Endodermal cell (in vitro differentiated cells): ENCODE data around the gene CTU1. TPM values are rescaled to one million over a fixed set of nuclear protein-coding genes. Genes with fewer than 3 reads are reported as not detected.
A peak's percentile ranks its signal among the peaks of the same experiment; 100 is the strongest.

Experiments
- DNase-seq: peaks from one replicate; pipeline ENCODE4 v3.0.0-alpha.2; 2017
- H3K27ac ChIP-seq: 2 replicates; pipeline ENCODE4 v1.5.1; 2013; ENCODE audit warnings: mild to moderate bottlenecking, low read depth, low read length, moderate library complexity
- H3K27me3 ChIP-seq: 2 replicates; pipeline ENCODE4 v1.6.1; 2013; ENCODE audit warnings: mild to moderate bottlenecking, low read length, moderate library complexity; ENCODE audit not compliant: insufficient read depth, control insufficient read depth, poor library complexity, severe bottlenecking
- H3K36me3 ChIP-seq: 2 replicates; pipeline ENCODE4 v1.7.0; 2013; ENCODE audit warnings: mild to moderate bottlenecking, low read length, moderate library complexity; ENCODE audit not compliant: control insufficient read depth, insufficient read depth
- H3K4me1 ChIP-seq: one replicate; pipeline ENCODE4 v1.7.0; 2013; ENCODE audit warnings: low read length; ENCODE audit not compliant: control insufficient read depth, insufficient read depth
- H3K4me3 ChIP-seq: 2 replicates; pipeline ENCODE4 v1.5.1; 2013; ENCODE audit warnings: mild to moderate bottlenecking, low read length, moderate library complexity
- H3K9ac ChIP-seq: 2 replicates; pipeline ENCODE4 v1.6.1; 2013; ENCODE audit warnings: mild to moderate bottlenecking, low read length, moderate library complexity; ENCODE audit not compliant: poor library complexity, severe bottlenecking; ENCODE audit errors: extremely low read depth
- H3K9me3 ChIP-seq: 2 replicates; pipeline ENCODE4 v1.6.1; 2013; ENCODE audit warnings: mild to moderate bottlenecking, low read length, moderate library complexity; ENCODE audit not compliant: control insufficient read depth
- H3K27ac Mint-ChIP-seq: 2 replicates; pipeline ENCODE4 v1.8.0; 2020; ENCODE audit warnings: mixed read lengths
- H3K27me3 Mint-ChIP-seq: 2 replicates; pipeline ENCODE4 v1.8.0; 2021; ENCODE audit warnings: mild to moderate bottlenecking, mixed read lengths; ENCODE audit not compliant: insufficient read depth
- H3K36me3 Mint-ChIP-seq: 2 replicates; pipeline ENCODE4 v1.8.0; 2020; ENCODE audit warnings: low read depth, mixed read lengths
- H3K4me1 Mint-ChIP-seq: 2 replicates; pipeline ENCODE4 v1.8.0; 2020; ENCODE audit warnings: mixed read lengths
- H3K4me3 Mint-ChIP-seq: 2 replicates; pipeline ENCODE4 v1.8.0; 2020; ENCODE audit warnings: mild to moderate bottlenecking, moderate library complexity, mixed read lengths
- H3K9me3 Mint-ChIP-seq: 2 replicates; pipeline ENCODE4 v1.8.0; 2020; ENCODE audit warnings: mild to moderate bottlenecking, mixed read lengths
- CTCF ChIP-seq: fragments of 200-600 bp; sonication (generic); conservative IDR thresholded peaks from 2 replicates; pipeline ENCODE4 v1.5.0; 2021; ENCODE audit warnings: antibody characterized with exemption, mild to moderate bottlenecking
- WGBS, 2 experiments: methylation state at CpG; one replicate each; pipeline versions ENCODE4 v1.1.5 to v1.1.7; 2013; ENCODE audit warnings: missing lambda C conversion rate in 2 of 2, mixed read lengths in 1 of 2; ENCODE audit not compliant: insufficient coverage in 1 of 2, insufficient read length in 1 of 2; 5-methylcytosine and 5-hydroxymethylcytosine counted together
- long read RNA-seq, 4 experiments: library from polyadenylated mRNA in 2 of 4; library from RNA in 1 of 4; library from capped mRNA in 1 of 4; stranded (forward) in 3 of 4; unstranded in 1 of 4; transcript quantifications; one replicate each; pipeline ENCODE4 v2.0.0, GENCODE V29; 2020 to 2021; ENCODE audit warnings: inconsistent platforms in 1 of 4
- polyA plus RNA-seq, 2 experiments: library from polyadenylated mRNA; stranded (reverse); fragments of 50-300 nt; gene quantifications; one replicate each; pipeline ENCODE4 v1.2.3, GENCODE V29; 2013
- total RNA-seq, 2 donors: library from RNA; stranded (reverse); fragmentation: NEBNext Ultra II Directional in 1 of 2; extraction: Animal tissue kit (Norgen Biotek cat#: 25700) in 1 of 2; gene quantifications; 2 replicates in 1 of 2; 3 replicates in 1 of 2; pipeline ENCODE4 v1.2.1, GENCODE V29; 2021

CTU1 gene
- total RNA-seq: 1 to 10 TPM; 5.1 to 5.7 TPM
- polyA plus RNA-seq (2013, experiment 1 of 2): 5.4 TPM
- polyA plus RNA-seq (2013, experiment 2 of 2): 4.5 TPM
- long read RNA-seq, experiment 1, partial matches to known transcripts: 0 of 2 reads
- long read RNA-seq, experiment 1, other reads (novel, unspliced or antisense): 1 of 2 reads
- long read RNA-seq, experiment 2, transcript CTU1-201 (3 exons, 2,087 nt): major isoform, 12 of 12 reads
- long read RNA-seq, experiment 2, partial matches to known transcripts: 0 of 12 reads
- long read RNA-seq, experiment 2, other reads (novel, unspliced or antisense): 0 of 12 reads
- long read RNA-seq, experiment 3: 0 reads
- long read RNA-seq, experiment 4: 0 reads

GRCh38 chr19:51108066-51108804 is at the start of gene CTU1:
CTU1 (minus strand) TSS chr19:51108409; CDS start chr19:51104569, 3,840 bp downstream.
- peak; percentile 99 for DNase-seq
- Mint-ChIP-seq H3K36me3 (peaks cover 10% of the 10 kb centered on the region), H3K4me1 (peaks cover 11% of the 10 kb centered on the region), H3K4me3 (peak within 1 kb of the TSS; percentile 94), H3K27ac (peak within 1 kb of the TSS; percentile 96), H3K9me3 (no peaks in the 10 kb centered on the region), H3K27me3 (peaks cover 4% of the 10 kb centered on the region)
- no peak for TF ChIP-seq CTCF
- 0% methylated on average over 4 to 43 of the region's 43 CpGs for WGBS, 2 experiments
- H3K4me1 ChIP-seq: no peaks in the 10 kb centered on the region
- no peaks in the 10 kb centered on the region for H3K36me3 ChIP-seq
- no peaks in the 10 kb centered on the region for H3K9me3 ChIP-seq
- peak within 1 kb of the TSS; percentile 53 for H3K9ac ChIP-seq
- peak within 1 kb of the TSS; percentile 86 for H3K4me3 ChIP-seq
- peaks cover 10% of the 10 kb centered on the region for H3K27me3 ChIP-seq
- H3K27ac ChIP-seq: no peak within 1 kb of the TSS

- no peak overlapping the region for H3K4me3 Mint-ChIP-seq
- H3K4me1 Mint-ChIP-seq: peaks cover 35% of the 10 kb centered on the region
- Histone ChIP-seq H3K27ac (no peak overlapping the region), H3K9ac (peak overlapping the region; percentile 24), H3K9me3 (no peaks in the 10 kb centered on the region), H3K36me3 (no peaks in the 10 kb centered on the region), H3K4me3 (peak overlapping the region; percentile 14), H3K27me3 (no peaks in the 10 kb centered on the region), H3K4me1 (peaks cover 20% of the 10 kb centered on the region)
- H3K27ac Mint-ChIP-seq: peak overlapping the region; percentile 89
- WGBS, 2 experiments: 71 to 72% methylated on average over 2 of the region's 2 CpGs
- DNase-seq: no peak
- H3K36me3 Mint-ChIP-seq: no peaks in the 10 kb centered on the region
- H3K27me3 Mint-ChIP-seq: no peaks in the 10 kb centered on the region
- TF ChIP-seq CTCF: no peak
- H3K9me3 Mint-ChIP-seq: no peaks in the 10 kb centered on the region
These were observed 49.1 kb upstream of the CTU1 start for GRCh38 chr19:51157265-51157664.

- Histone ChIP-seq H3K4me1 (peaks cover 20% of the 10 kb centered on the region), H3K9me3 (no peaks in the 10 kb centered on the region), H3K27me3 (no peaks in the 10 kb centered on the region), H3K27ac (peak overlapping the region; percentile 85), H3K9ac (peak overlapping the region; percentile 24), H3K36me3 (no peaks in the 10 kb centered on the region), H3K4me3 (peak overlapping the region; percentile 52)
- H3K9me3 Mint-ChIP-seq: no peaks in the 10 kb centered on the region
- H3K4me1 Mint-ChIP-seq: peaks cover 35% of the 10 kb centered on the region
- peak overlapping the region; percentile 25 for H3K4me3 Mint-ChIP-seq
- no peak for TF ChIP-seq CTCF
- peak; percentile 72 for DNase-seq
- WGBS, 2 experiments: 50 to 52% methylated on average over 1 to 2 of the region's 2 CpGs
- H3K36me3 Mint-ChIP-seq: no peaks in the 10 kb centered on the region
- peak overlapping the region; percentile 89 for H3K27ac Mint-ChIP-seq
- peaks cover 2% of the 10 kb centered on the region for H3K27me3 Mint-ChIP-seq
These were observed 48.5 kb upstream of the CTU1 start for GRCh38 chr19:51156710-51157109.
